Uterus (tissue), 4 donors: Measurements from ENCODE around the gene LHX4. TPM values are rescaled to one million over a fixed set of nuclear protein-coding genes. Genes with fewer than 3 reads are reported as not detected.

Experiments
- DNase-seq, 2 donors: peaks; one replicate each; pipeline ENCODE4 v3.0.0-alpha.2; 2019 to 2020
- H3K27ac ChIP-seq, 2 donors: fragments of 200-600 bp; sonication (generic); 1 replicate in 1 of 2; 2 replicates in 1 of 2; pipeline ENCODE4 v1.5.1; 2016 to 2018
- H3K27me3 ChIP-seq, 2 donors: fragments of 200-600 bp; sonication (generic); one replicate each; pipeline ENCODE4 v1.5.1; 2018 to 2019; ENCODE audit warnings: control low read depth in 1 of 2
- H3K36me3 ChIP-seq, 2 donors: fragments of 200-600 bp; sonication (generic); one replicate each; pipeline ENCODE4 v1.5.1; 2019; ENCODE audit warnings: control low read depth in 1 of 2
- H3K4me1 ChIP-seq, 2 donors: fragments of 200-600 bp; sonication (generic); one replicate each; pipeline ENCODE4 v1.5.1; 2018 to 2019; ENCODE audit warnings: control low read depth in 1 of 2
- H3K4me3 ChIP-seq, 2 donors: fragments of 200-600 bp; sonication (generic); 1 replicate in 1 of 2; 2 replicates in 1 of 2; pipeline ENCODE4 v1.5.1; 2018 to 2019; ENCODE audit warnings: mild to moderate bottlenecking in 1 of 2
- H3K9me3 ChIP-seq, 2 donors: fragments of 200-600 bp; sonication (generic); one replicate each; pipeline ENCODE4 v1.5.1; 2019; ENCODE audit warnings: control low read depth in 1 of 2
- POLR2A ChIP-seq, 2 donors: fragments of 450-650 bp; IDR thresholded peaks; one replicate each; pipeline ENCODE4 v1.6.1; 2016; ENCODE audit warnings: antibody characterized with exemption in 2 of 2, mild to moderate bottlenecking in 1 of 2, moderate library complexity in 1 of 2
- intact Hi-C: fragments of 100-400 bp; cut with DNase I; formaldehyde crosslinking; loops from one replicate; pipeline ENCODE4 v1.15.1; 2023; ENCODE audit warnings: low total_unique reads
- total RNA-seq, 4 donors: library from RNA; depleted of rRNA in 3 of 4; stranded (reverse); fragments of >200 nt in 3 of 4; gene quantifications; one replicate each; pipeline versions ENCODE4 v1.1.0 to v1.2.4, GENCODE V29; 2014 to 2023
- TF ChIP-seq, protein P1 (sequence below), 4 experiments: fragments of 200-600 bp in 2 of 4; fragments of 450-650 bp in 2 of 4; sonication (generic) in 2 of 4; IDR thresholded peaks; one replicate each; pipeline ENCODE4 v1.5.1; 2016 to 2019; ENCODE audit warnings: antibody characterized with exemption in 4 of 4, mild to moderate bottlenecking in 2 of 4, moderate library complexity in 1 of 4
- donor health status: DM: yes; HTN: yes; CAD: no.

LHX4 gene
- total RNA-seq, 4 donors from 2014 or later = not detected

DNA sequence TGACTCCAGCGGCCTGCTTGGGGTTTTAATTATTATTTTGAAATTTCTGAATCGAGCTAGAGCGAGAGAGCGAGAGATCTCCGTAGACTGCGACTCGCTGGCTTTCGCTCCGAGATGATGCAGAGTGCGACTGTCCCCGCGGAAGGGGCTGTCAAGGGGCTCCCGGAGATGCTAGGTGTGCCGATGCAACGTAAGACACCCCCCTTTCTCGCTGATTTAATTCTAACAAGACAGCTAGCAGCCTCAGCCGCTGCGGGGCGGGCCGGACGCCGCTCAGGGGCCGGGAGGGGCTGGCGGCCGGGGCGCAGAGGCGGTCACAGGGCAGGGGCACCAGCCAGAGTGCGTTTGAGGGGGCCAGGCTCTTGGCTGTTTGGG is 339 bp downstream of the LHX4 start:
- intact Hi-C loops = no loop called here
- peaks cover 0 to 31% of the 10 kb centered on the region in 2 donors for H3K4me1 ChIP-seq
- H3K27ac ChIP-seq = no peak overlapping the region
- H3K27me3 ChIP-seq = peaks cover 46 to 70% of the 10 kb centered on the region in 2 donors
- no peaks in the 10 kb centered on the region for H3K9me3 ChIP-seq
- H3K4me3 ChIP-seq = peak overlapping the region; percentile 12 to 44
- TF ChIP-seq POLR2A (IDR thresholded peaks at IDR 0.05) = no peak
- TF ChIP-seq, protein P1, sequence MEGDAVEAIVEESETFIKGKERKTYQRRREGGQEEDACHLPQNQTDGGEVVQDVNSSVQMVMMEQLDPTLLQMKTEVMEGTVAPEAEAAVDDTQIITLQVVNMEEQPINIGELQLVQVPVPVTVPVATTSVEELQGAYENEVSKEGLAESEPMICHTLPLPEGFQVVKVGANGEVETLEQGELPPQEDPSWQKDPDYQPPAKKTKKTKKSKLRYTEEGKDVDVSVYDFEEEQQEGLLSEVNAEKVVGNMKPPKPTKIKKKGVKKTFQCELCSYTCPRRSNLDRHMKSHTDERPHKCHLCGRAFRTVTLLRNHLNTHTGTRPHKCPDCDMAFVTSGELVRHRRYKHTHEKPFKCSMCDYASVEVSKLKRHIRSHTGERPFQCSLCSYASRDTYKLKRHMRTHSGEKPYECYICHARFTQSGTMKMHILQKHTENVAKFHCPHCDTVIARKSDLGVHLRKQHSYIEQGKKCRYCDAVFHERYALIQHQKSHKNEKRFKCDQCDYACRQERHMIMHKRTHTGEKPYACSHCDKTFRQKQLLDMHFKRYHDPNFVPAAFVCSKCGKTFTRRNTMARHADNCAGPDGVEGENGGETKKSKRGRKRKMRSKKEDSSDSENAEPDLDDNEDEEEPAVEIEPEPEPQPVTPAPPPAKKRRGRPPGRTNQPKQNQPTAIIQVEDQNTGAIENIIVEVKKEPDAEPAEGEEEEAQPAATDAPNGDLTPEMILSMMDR (IDR thresholded peaks at IDR 0.05) = no peak
- no peak for DNase-seq
- no peaks in the 10 kb centered on the region for H3K36me3 ChIP-seq

DNA sequence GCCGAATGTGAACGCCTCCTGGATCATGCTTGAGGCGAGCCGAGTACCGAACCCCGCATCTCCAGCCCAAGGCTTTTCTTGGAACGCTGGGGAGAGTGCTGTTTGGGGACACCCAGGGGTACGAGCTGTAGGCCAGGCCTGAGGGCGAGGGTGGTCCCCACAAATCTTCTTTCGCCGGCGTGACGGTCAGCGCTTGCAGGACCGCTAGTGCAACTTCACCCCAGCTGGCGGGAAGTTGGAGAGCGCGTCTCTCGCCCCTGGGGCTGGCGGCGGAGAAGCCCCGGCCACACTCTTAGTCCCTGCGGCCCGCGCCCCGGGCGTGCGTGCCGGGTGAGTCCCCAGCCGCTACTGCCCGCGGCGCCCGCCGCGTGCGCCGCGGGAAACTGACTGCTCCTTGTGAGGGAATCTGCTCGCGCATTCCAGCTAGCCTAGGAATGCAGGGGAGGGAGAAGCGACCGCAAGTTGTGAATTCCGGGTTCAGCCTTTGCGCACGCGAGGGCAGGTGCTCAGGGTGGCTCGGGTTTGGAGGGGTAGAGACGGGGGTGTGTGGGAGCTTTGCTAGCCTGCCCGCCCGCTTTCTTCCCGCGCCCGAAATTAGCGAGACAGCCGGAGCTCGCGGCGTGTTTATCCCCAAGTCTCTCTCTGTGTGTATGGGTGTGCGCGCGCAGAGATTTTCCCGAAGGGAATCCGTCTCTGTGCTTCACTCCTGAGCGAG is 884 bp downstream of the LHX4 start:
- no peaks in the 10 kb centered on the region for H3K9me3 ChIP-seq
- peaks cover 0 to 31% of the 10 kb centered on the region in 2 donors for H3K4me1 ChIP-seq
- no peak for DNase-seq
- peak overlapping the region; percentile 7 to 44 for H3K4me3 ChIP-seq
- H3K27me3 ChIP-seq = peaks cover 48 to 75% of the 10 kb centered on the region in 2 donors
- TF ChIP-seq POLR2A (IDR thresholded peaks at IDR 0.05) = no peak
- TF ChIP-seq, protein P1 (IDR thresholded peaks at IDR 0.05) = no peak
- H3K36me3 ChIP-seq = no peaks in the 10 kb centered on the region
- intact Hi-C loops = no loop called here
- no peak overlapping the region for H3K27ac ChIP-seq

DNA sequence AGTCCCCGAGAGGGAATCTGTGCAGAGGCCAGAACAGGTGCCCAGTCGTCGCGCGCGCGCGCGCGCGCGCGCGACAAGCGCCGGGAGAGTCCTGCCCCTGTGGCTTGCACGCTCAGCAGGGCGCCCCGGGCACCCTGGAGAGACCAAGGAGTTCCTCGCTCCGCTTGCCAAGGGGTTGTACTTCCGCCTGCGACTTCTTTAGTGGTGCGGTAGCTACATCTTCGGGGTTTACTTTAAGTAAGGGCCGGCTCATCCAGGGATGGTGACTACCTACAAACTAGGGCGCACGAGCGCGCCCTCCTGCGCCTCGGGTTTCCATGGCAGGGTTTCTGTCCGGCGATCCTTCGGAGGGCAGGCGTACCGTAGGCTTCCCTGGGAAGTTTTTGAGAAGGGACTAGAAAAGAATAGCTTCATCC is 1.4 kb downstream of the LHX4 start:
- TF ChIP-seq POLR2A (IDR thresholded peaks at IDR 0.05) = no peak
- TF ChIP-seq, protein P1 (IDR thresholded peaks at IDR 0.05) = no peak

DNA sequence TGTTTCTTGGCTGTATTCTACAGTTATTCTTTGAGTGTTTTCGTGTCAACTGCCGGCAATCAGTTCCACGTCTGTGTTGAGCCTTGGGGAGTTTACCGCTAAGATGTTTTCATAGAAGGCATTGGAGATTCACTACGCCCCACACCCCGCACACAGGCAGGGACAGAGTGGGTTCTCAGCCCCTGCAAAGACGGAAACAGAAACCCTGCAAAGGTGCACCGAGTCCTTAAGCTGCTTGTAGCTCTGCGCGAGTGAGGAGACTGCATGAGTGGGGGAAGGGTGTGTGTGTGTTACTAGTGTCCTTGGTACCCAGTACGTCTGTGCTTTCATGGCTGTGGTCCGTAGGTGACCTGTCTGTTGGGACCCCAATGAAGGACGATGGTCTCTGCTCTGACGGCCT is 1.9 kb downstream of the LHX4 start:
- no peaks in the 10 kb centered on the region for H3K9me3 ChIP-seq
- H3K36me3 ChIP-seq = no peaks in the 10 kb centered on the region
- H3K4me1 ChIP-seq = peaks cover 0 to 31% of the 10 kb centered on the region in 2 donors
- peaks cover 58 to 82% of the 10 kb centered on the region in 2 donors for H3K27me3 ChIP-seq
- TF ChIP-seq POLR2A (IDR thresholded peaks at IDR 0.05) = no peak
- TF ChIP-seq, protein P1 (IDR thresholded peaks at IDR 0.05) = no peak
- no peak overlapping the region for H3K4me3 ChIP-seq
- no peak overlapping the region for H3K27ac ChIP-seq
- DNase-seq = no peak
- intact Hi-C loops = no loop called here

More for the DNA sequence above, 1.4 kb downstream of the LHX4 start:
- peaks cover 0 to 31% of the 10 kb centered on the region in 2 donors for H3K4me1 ChIP-seq
- no peak for DNase-seq
- no peaks in the 10 kb centered on the region for H3K36me3 ChIP-seq
- intact Hi-C loops = no loop called here
- no peaks in the 10 kb centered on the region for H3K9me3 ChIP-seq
- peaks cover 53 to 81% of the 10 kb centered on the region in 2 donors for H3K27me3 ChIP-seq
- H3K4me3 ChIP-seq = peak overlapping the region; percentile 7 to 44
- no peak overlapping the region for H3K27ac ChIP-seq

DNA sequence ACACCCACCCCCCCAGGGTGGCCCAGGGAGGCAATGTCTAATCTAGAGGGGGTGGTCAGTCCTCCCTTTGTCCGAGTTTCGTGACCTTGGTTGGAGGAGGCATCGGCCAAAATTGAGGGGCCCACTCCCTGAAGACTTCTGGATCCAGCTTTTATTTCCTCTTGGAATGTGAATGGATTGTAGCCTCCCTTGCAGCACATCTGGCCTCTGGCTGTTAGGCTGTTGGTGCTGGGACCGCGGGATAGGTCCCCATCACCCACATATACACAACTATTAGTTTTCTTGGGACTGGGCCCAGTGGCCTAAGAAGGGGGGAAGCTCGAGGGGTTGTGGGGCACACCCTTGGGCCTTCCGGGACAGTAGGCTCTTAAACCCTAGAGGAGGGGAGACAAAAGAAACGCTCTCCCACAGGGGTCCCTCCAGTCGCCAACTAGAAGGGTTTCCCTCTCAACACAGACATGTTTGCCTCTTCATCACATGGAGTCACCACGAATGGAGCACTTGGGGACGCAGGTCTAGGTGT is 2.5 kb downstream of the LHX4 start:
- Histone ChIP-seq H3K36me3 (no peaks in the 10 kb centered on the region), H3K4me3 (no peak overlapping the region), H3K4me1 (peaks cover 0 to 31% of the 10 kb centered on the region in 2 donors), H3K27ac (no peak overlapping the region), H3K27me3 (peaks cover 61 to 82% of the 10 kb centered on the region in 2 donors), H3K9me3 (no peaks in the 10 kb centered on the region)
- DNase-seq = no peak
- no peak for TF ChIP-seq POLR2A (IDR thresholded peaks at IDR 0.05)
- TF ChIP-seq, protein P1 (IDR thresholded peaks at IDR 0.05) = no peak
- intact Hi-C loops = no loop called here
